Left cardiac atrium (tissue), 4 donors: ENCODE results near the gene ZNF628. TPM values are rescaled to one million over a fixed set of nuclear protein-coding genes. Genes with fewer than 3 reads are reported as not detected.

Experiments used
- ATAC-seq, 2 donors: fragments of 200-7000 bp; cut with Tn5 transposase; one replicate each; pipeline ENCODE4 v1.9.1; 2020; ENCODE audit warnings: mild to moderate bottlenecking in 2 of 2, moderate library complexity in 2 of 2
- DNase-seq: peaks from one replicate; pipeline ENCODE4 v3.0.0-alpha.2; 2020
- intact Hi-C, 2 donors: fragments of 100-400 bp; cut with DNase I; formaldehyde crosslinking; loops; one replicate each; pipeline versions ENCODE4 v1.14.1 to v1.15.1; 2022 to 2023
- total RNA-seq, 2 donors: library from RNA; stranded (reverse); fragmentation: NEBNext Ultra II Directional; extraction: Animal tissue kit (Norgen Biotek cat#: 25700); gene quantifications; one replicate each; pipeline ENCODE4 v1.2.1, GENCODE V29; 2021
- donor health status: DM: no; HTN: yes; CAD: no.
- donor health status: DM: no; HTN: yes; CAD: no; lungs with severe emphysema.
- donor health status: DM: yes; HTN: yes; CAD: no.
- donor health status: Dilated cardiomyopathy.

The ZNF628 gene
- total RNA-seq, 2 donors from 2014 or later = 5.3 to 9.0 TPM

- intact Hi-C loops = no loop called here
Measured at GRCh38 chr19:55461974-55462626, 14.3 kb upstream of the ZNF628 start.

GRCh38 chr19:55462722-55463121 lies 13.7 kb upstream of the ZNF628 start:
- ATAC-seq (no peak), DNase-seq (no peak)

More at GRCh38 chr19:55461974-55462626, 14.3 kb upstream of the ZNF628 start:
- DNase-seq = no peak
- peak in 1 of 2 donors; percentile 4 for ATAC-seq

GRCh38 chr19:55463583-55464031 lies 12.8 kb upstream of the ZNF628 start:
- intact Hi-C loops = no loop called here
- DNase-seq (no peak), ATAC-seq (no peak)

More at GRCh38 chr19:55462722-55463121, 13.7 kb upstream of the ZNF628 start:
- intact Hi-C loops = no loop called here

- DNase-seq (no peak), ATAC-seq (no peak)
- intact Hi-C loops = no loop called here
Measured at GRCh38 chr19:55464039-55464661, 12.3 kb upstream of the ZNF628 start.

GRCh38 chr19:55464662-55465054 lies 11.8 kb upstream of the ZNF628 start, which contains the start of gene C19orf85:
C19orf85 (minus strand) TSS chr19:55464751; CDS start chr19:55464554, 197 bp downstream.
- intact Hi-C loops = loop anchor here in 1 of 2 donors (5.0 kb wide), 1 partner anchor 38 kb away; no protein-coding TSS in a partner anchor
- DNase-seq (no peak), ATAC-seq (no peak)

- DNase-seq (no peak), ATAC-seq (no peak)
- intact Hi-C loops = loop anchor here (2.0 to 5.0 kb wide), 2 partner anchors 37 to 39 kb away; no protein-coding TSS in a partner anchor
Measured at GRCh38 chr19:55465460-55466240, 10.8 kb upstream of the ZNF628 start.

- ATAC-seq = no peak
- no peak for DNase-seq
- intact Hi-C loops = loop anchor here (2.0 to 5.0 kb wide), 2 partner anchors 36 to 39 kb away; no protein-coding TSS in a partner anchor
Measured at GRCh38 chr19:55466241-55466614, 10.2 kb upstream of the ZNF628 start.

- DNase-seq (peak; percentile 79), ATAC-seq (peak; percentile 90 to 94)
- intact Hi-C loops = loop anchor here (2.0 to 5.0 kb wide), 2 partner anchors 35 to 37 kb away; no protein-coding TSS in a partner anchor
Measured at GRCh38 chr19:55467236-55468053, 9.0 kb upstream of the ZNF628 start.

GRCh38 chr19:55468054-55468393 lies 8.4 kb upstream of the ZNF628 start:
- ATAC-seq (no peak), DNase-seq (no peak)
- intact Hi-C loops = loop anchor here in 1 of 2 donors (5.0 kb wide), 1 partner anchor 34 kb away; no protein-coding TSS in a partner anchor

- ATAC-seq (no peak), DNase-seq (no peak)
- intact Hi-C loops = no loop called here
Measured at GRCh38 chr19:55471266-55471665, 5.2 kb upstream of the ZNF628 start.

- ATAC-seq = no peak
- no peak for DNase-seq
- intact Hi-C loops = no loop called here
Measured at GRCh38 chr19:55472463-55472862, 4.0 kb upstream of the ZNF628 start.

GRCh38 chr19:55473225-55474012 lies 3.0 kb upstream of the ZNF628 start:
- ATAC-seq = no peak
- no peak for DNase-seq
- intact Hi-C loops = no loop called here

GRCh38 chr19:55474269-55475265 lies 1.9 kb upstream of the ZNF628 start:
- no peak for ATAC-seq
- no peak for DNase-seq
- intact Hi-C loops = no loop called here

- no peak for ATAC-seq
- intact Hi-C loops = no loop called here
- no peak for DNase-seq
Measured at GRCh38 chr19:55477905-55478304, 1.5 kb downstream of the ZNF628 start.

GRCh38 chr19:55478364-55478763 lies 1.9 kb downstream of the ZNF628 start:
- intact Hi-C loops = no loop called here
- ATAC-seq (no peak), DNase-seq (no peak)

GRCh38 chr19:55479045-55479444 lies 2.6 kb downstream of the ZNF628 start:
- intact Hi-C loops = no loop called here
- no peak for ATAC-seq
- no peak for DNase-seq
